Measurements from ENCODE around the gene UBALD2.

- TF ChIP-seq CTCF (IDR thresholded peaks at IDR 0.05; ENCODE audit: borderline replicate concordance, extremely low read depth, low read length, poor library complexity, severe bottlenecking) (no peak), EZH2 (IDR thresholded peaks at IDR 0.05; ENCODE audit: borderline replicate concordance, low read depth, low read length, severe bottlenecking) (no peak)
These were observed 13.6 kb upstream of the UBALD2 start for GRCh38 chr17:76251478-76252039.

All from DND-41 (cell line).